ENCODE data around the gene CDS1.
A peak's percentile ranks its signal among the peaks of the same experiment; 100 is the strongest.

DNA sequence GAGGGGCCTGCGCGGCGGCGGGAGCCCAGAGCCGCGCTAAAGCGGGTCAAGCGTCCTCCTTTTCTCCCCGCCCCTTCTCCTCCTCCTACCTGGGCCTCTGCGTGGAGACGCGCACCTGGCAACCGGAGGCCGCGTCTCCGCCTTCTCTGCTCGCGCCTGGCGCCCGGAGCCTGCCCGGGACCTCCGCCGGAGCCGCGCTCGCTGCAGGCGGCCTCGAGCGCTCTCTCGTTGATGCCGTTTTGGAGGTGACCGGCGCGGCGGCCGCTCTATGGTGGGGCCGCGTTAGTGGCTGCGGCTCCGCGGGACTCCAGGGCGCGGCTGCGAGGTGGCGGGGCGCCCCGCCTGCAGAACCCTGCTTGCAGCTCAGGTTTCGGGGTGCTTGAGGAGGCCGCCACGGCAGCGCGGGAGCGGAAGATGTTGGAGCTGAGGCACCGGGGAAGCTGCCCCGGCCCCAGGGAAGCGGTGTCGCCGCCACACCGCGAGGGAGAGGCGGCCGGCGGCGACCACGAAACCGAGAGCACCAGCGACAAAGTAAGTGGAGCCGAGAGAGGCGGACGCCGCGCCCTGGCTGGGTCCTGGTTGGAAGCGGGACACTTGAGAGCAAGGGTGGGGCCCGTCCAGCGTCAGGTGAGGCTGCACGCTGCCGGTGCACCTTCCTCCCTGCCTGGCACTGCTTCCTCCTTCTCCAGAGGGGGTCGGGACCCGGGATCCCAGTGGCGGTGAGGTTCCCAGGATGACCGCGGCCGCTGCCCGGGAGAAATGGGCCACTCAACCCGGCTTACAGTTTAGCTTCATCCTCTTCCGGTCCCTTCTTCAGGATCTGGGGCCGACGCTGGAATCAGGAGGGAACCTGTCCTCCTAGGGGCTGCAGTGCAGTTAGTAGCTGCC is at the start of gene CDS1:
- no peak for TF ChIP-seq POLR2A (IDR thresholded peaks at IDR 0.05)
- TF ChIP-seq, protein P1, sequence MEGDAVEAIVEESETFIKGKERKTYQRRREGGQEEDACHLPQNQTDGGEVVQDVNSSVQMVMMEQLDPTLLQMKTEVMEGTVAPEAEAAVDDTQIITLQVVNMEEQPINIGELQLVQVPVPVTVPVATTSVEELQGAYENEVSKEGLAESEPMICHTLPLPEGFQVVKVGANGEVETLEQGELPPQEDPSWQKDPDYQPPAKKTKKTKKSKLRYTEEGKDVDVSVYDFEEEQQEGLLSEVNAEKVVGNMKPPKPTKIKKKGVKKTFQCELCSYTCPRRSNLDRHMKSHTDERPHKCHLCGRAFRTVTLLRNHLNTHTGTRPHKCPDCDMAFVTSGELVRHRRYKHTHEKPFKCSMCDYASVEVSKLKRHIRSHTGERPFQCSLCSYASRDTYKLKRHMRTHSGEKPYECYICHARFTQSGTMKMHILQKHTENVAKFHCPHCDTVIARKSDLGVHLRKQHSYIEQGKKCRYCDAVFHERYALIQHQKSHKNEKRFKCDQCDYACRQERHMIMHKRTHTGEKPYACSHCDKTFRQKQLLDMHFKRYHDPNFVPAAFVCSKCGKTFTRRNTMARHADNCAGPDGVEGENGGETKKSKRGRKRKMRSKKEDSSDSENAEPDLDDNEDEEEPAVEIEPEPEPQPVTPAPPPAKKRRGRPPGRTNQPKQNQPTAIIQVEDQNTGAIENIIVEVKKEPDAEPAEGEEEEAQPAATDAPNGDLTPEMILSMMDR (IDR thresholded peaks at IDR 0.05), result no peak
- TF ChIP-seq POLR2AphosphoS5 (IDR thresholded peaks at IDR 0.05), result peak in 2 of 3 donors; percentile 41 to 58
- no peak for TF ChIP-seq EP300 (IDR thresholded peaks at IDR 0.05)

All from stomach (tissue), 4 donors.